ENCODE measurements around the gene KCNH4. TPM values are rescaled to one million over a fixed set of nuclear protein-coding genes. Genes with fewer than 3 reads are reported as not detected.

Gene KCNH4
- total and polyA plus RNA-seq, 2 of the 13 experiments (the other 11 are each of a cell fraction or from before 2014, with no cell fraction given): 0.01 to 0.09 TPM

GRCh38 chr17:42116705-42117396, 64.1 kb downstream of the KCNH4 start (continued):
- TF ChIP-seq ZBTB40 (IDR thresholded peaks at IDR 0.05) (no peak), ZBTB40 (CRISPR knock-in tag; IDR thresholded peaks at IDR 0.05) (no peak), ZNF180 (CRISPR knock-in tag; IDR thresholded peaks at IDR 0.05; ENCODE audit: borderline replicate concordance, low read depth) (no peak), ZNF737 (CRISPR knock-in tag; IDR thresholded peaks at IDR 0.05; ENCODE audit: borderline replicate concordance) (no peak), CEBPB (IDR thresholded peaks at IDR 0.05; ENCODE audit: borderline replicate concordance, low read depth, low read length) (peak; percentile 36; the same call in 1 of the 2 replicates), PAXIP1 (CRISPR knock-in tag; conservative IDR thresholded peaks at IDR 0.05) (no peak), SMAD3 (CRISPR knock-in tag; IDR thresholded peaks at IDR 0.05) (0 out of 2 replicates have a peak, but pooled peaks have one; percentile 31), TIGD3 (CRISPR knock-in tag; IDR thresholded peaks at IDR 0.05; ENCODE audit: borderline replicate concordance) (no peak), RARA (CRISPR knock-in tag; IDR thresholded peaks at IDR 0.05) (0 out of 2 replicates have a peak, but pooled peaks have one; percentile 15), KAT7 (CRISPR knock-in tag; IDR thresholded peaks at IDR 0.05; ENCODE audit: borderline replicate concordance) (no peak), ZNF362 (CRISPR knock-in tag; IDR thresholded peaks at IDR 0.05; ENCODE audit: borderline replicate concordance) (no peak), CC2D1A (CRISPR knock-in tag; IDR thresholded peaks at IDR 0.05) (no peak), SOX5 (CRISPR knock-in tag; IDR thresholded peaks at IDR 0.05; ENCODE audit: borderline replicate concordance) (no peak), PHB2 (IDR thresholded peaks at IDR 0.05; ENCODE audit: partially characterized antibody) (no peak)

All from HepG2 (cell line).